B cell (primary cell): ENCODE data around the gene AP3M1. TPM values are rescaled to one million over a fixed set of nuclear protein-coding genes. Genes with fewer than 3 reads are reported as not detected.

ENCODE experiments used
- ATAC-seq: fragments of 200-7000 bp; cut with Tn5 transposase; one replicate; pipeline ENCODE4 v1.10.0; 2021; ENCODE audit warnings: low read depth, mild to moderate bottlenecking, moderate number of reproducible peaks, moderate library complexity
- CTCF ChIA-PET: fragments of 350-600 bp; sonication (Branson Sonifier 250); formaldehyde crosslinking; loops from one replicate; lab custom pipeline; 2021; ENCODE audit warnings: antibody characterized with exemption, inconsistent platforms; lab: Charles Lee
- POLR2A ChIA-PET: fragments of 350-600 bp; sonication (Branson Sonifier 250); formaldehyde crosslinking; loops from one replicate; lab custom pipeline; 2021; ENCODE audit warnings: antibody characterized with exemption; lab: Charles Lee
- DNase-seq: peaks from one replicate; pipeline ENCODE4 v3.0.0; 2013
- H2AFZ ChIP-seq: 2 replicates; pipeline ENCODE4 v1.6.1; 2012; ENCODE audit warnings: mild to moderate bottlenecking, low read depth, low read length; ENCODE audit not compliant: insufficient read depth, poor library complexity, severe bottlenecking
- H3K27ac ChIP-seq, 2 donors: 1 replicate in 1 of 2; 2 replicates in 1 of 2; pipeline ENCODE4 v1.5.1; 2012 to 2013; ENCODE audit warnings: low read length in 2 of 2, mild to moderate bottlenecking in 2 of 2, moderate library complexity in 1 of 2
- H3K27me3 ChIP-seq, 4 experiments: fragments of 200-600 bp in 1 of 4; sonication (generic) in 1 of 4; replicated peaks in 1 of 4; 1 replicate in 2 of 4; 2 replicates in 2 of 4; pipeline versions ENCODE4 v1.6.1 to v1.7.0; 2013 to 2016; ENCODE audit warnings: low read length in 3 of 4, mild to moderate bottlenecking in 2 of 4, mixed read lengths in 1 of 4, moderate library complexity in 1 of 4; ENCODE audit not compliant: insufficient read depth in 4 of 4, control insufficient read depth in 3 of 4; ENCODE audit errors: control extremely low read depth in 1 of 4
- H3K36me3 ChIP-seq, 2 experiments: replicated peaks in 1 of 2; 1 replicate in 1 of 2; 2 replicates in 1 of 2; pipeline versions ENCODE4 v1.6.1 to v1.7.1; 2013; ENCODE audit warnings: low read length in 1 of 2; ENCODE audit not compliant: insufficient read depth in 2 of 2, control insufficient read depth in 1 of 2; ENCODE audit errors: control extremely low read depth in 1 of 2, extremely low read depth in 1 of 2
- H3K4me1 ChIP-seq, 2 donors: fragments of 200-600 bp in 1 of 2; sonication (generic) in 1 of 2; 1 replicate in 1 of 2; 2 replicates in 1 of 2; pipeline versions ENCODE4 v1.5.1 to v1.6.1; 2013 to 2017; ENCODE audit warnings: low read length in 2 of 2; ENCODE audit not compliant: control insufficient read depth in 2 of 2, insufficient read depth in 2 of 2
- H3K4me2 ChIP-seq: replicated peaks from 2 replicates; pipeline ENCODE3; 2012; ENCODE audit warnings: mild to moderate bottlenecking, low read depth, low read length; ENCODE audit not compliant: poor library complexity, severe bottlenecking
- H3K4me3 ChIP-seq, 5 experiments: fragments of 200-600 bp in 1 of 5; sonication (generic) in 1 of 5; 1 replicate in 3 of 5; 2 replicates in 2 of 5; pipeline versions ENCODE4 v1.5.1 to v1.7.0; 2011 to 2016; ENCODE audit warnings: low read length in 4 of 5, mild to moderate bottlenecking in 4 of 5, low read depth in 2 of 5, control low read depth in 1 of 5, moderate library complexity in 1 of 5; ENCODE audit not compliant: insufficient read depth in 1 of 5; ENCODE audit errors: control extremely low read depth in 1 of 5, extremely low read depth in 1 of 5
- H3K79me2 ChIP-seq: fragments of 200-600 bp; sonication (generic); one replicate; pipeline ENCODE4 v1.6.0; 2016; ENCODE audit warnings: low read length; ENCODE audit not compliant: control insufficient read depth, insufficient read depth
- H3K9ac ChIP-seq: fragments of 200-600 bp; sonication (generic); 2 replicates; pipeline ENCODE4 v1.6.1; 2017; ENCODE audit warnings: mild to moderate bottlenecking, low read length, moderate library complexity
- H3K9me3 ChIP-seq, 3 donors: one replicate each; pipeline versions ENCODE4 v1.6.1 to v1.7.1; 2013; ENCODE audit warnings: low read length in 2 of 3; ENCODE audit not compliant: control insufficient read depth in 2 of 3, insufficient read depth in 1 of 3; ENCODE audit errors: control extremely low read depth in 1 of 3
- H4K20me1 ChIP-seq: 2 replicates; pipeline ENCODE4 v1.6.0; 2012; ENCODE audit warnings: mild to moderate bottlenecking, low read length; ENCODE audit not compliant: insufficient read depth, control insufficient read depth, poor library complexity, severe bottlenecking
- H3K27ac Mint-ChIP-seq: one replicate; pipeline ENCODE4 v1.8.0; 2021; ENCODE audit warnings: mixed read lengths
- H3K27me3 Mint-ChIP-seq: one replicate; pipeline ENCODE4 v1.8.0; 2021; ENCODE audit warnings: mixed read lengths
- H3K4me1 Mint-ChIP-seq: one replicate; pipeline ENCODE4 v1.8.0; 2021; ENCODE audit warnings: mixed read lengths
- H3K4me3 Mint-ChIP-seq: one replicate; pipeline ENCODE4 v1.8.0; 2021; ENCODE audit warnings: mixed read lengths
- H3K9me3 Mint-ChIP-seq: one replicate; pipeline ENCODE4 v1.8.0; 2022; ENCODE audit warnings: mixed read lengths; ENCODE audit not compliant: insufficient read depth
- CTCF ChIP-seq: fragments of 200-600 bp; IDR thresholded peaks from one replicate; pipeline ENCODE4 v1.8.0; 2022; ENCODE audit warnings: antibody characterized with exemption, mild to moderate bottlenecking
- EZH2 ChIP-seq: IDR thresholded peaks from 2 replicates; pipeline ENCODE4 v1.6.1; 2012; ENCODE audit warnings: borderline replicate concordance, low read depth, mild to moderate bottlenecking, moderate library complexity, low read length; ENCODE audit not compliant: insufficient read depth, poor library complexity, severe bottlenecking
- WGBS: methylation state at CpG from one replicate; pipeline ENCODE4 v1.1.5; 2013; ENCODE audit warnings: missing lambda C conversion rate; ENCODE audit not compliant: insufficient coverage; 5-methylcytosine and 5-hydroxymethylcytosine counted together
- intact Hi-C: fragments of 100-400 bp; cut with micrococcal nuclease; formaldehyde crosslinking; loops from one replicate; pipeline ENCODE4 v1.10.0; 2022
- polyA plus RNA-seq: library from polyadenylated mRNA; depleted of rRNA; stranded (reverse); fragments of >200 nt; gene quantifications from 2 replicates; pipeline ENCODE4 v1.2.3, GENCODE V29; 2012
- total RNA-seq, 2 donors: library from RNA; stranded (reverse); fragments of 120-200 nt in 1 of 2; gene quantifications; 1 replicate in 1 of 2; 2 replicates in 1 of 2; pipeline versions ENCODE4 v1.2.3 to v1.2.4, GENCODE V29; 2013 to 2022

AP3M1 gene
- total and polyA plus RNA-seq, 2 donors (not counting 1 experiment from before 2014, with no cell fraction given) = 21.6 to 50.4 TPM

- Histone ChIP-seq H3K9ac (no peak overlapping the region), H3K79me2 (no peaks in the 10 kb centered on the region), H3K27me3 (no peaks in the 10 kb centered on the region), H3K36me3 (peaks cover 14 to 86% of the 10 kb centered on the region in 2 experiments), H2AFZ (no peak overlapping the region), H4K20me1 (no peaks in the 10 kb centered on the region), H3K4me2 (no peak overlapping the region), H3K9me3 (no peaks in the 10 kb centered on the region), H3K4me1 (no peaks in the 10 kb centered on the region), H3K27ac (no peak overlapping the region), H3K4me3 (no peak overlapping the region)
- no peak for ATAC-seq
- Mint-ChIP-seq H3K4me3 (no peak overlapping the region), H3K9me3 (no peaks in the 10 kb centered on the region), H3K27ac (peak overlapping the region; percentile 29), H3K27me3 (no peaks in the 10 kb centered on the region), H3K4me1 (no peaks in the 10 kb centered on the region)
- intact Hi-C loops = no loop called here
- TF ChIP-seq EZH2 (no peak), CTCF (no peak)
- POLR2A ChIA-PET = no interaction called here
- CTCF ChIA-PET = interaction anchor here (0.6 to 2.2 kb wide), 5 partner anchors 29 to 302 kb away, joined by 3 to 10 read pairs (median 5); partner anchors contain the start of genes ADK and AP3M1
- WGBS = 94% methylated on average over 2 of the region's 3 CpGs
- no peak for DNase-seq
These were observed 28.6 kb downstream of the AP3M1 start for GRCh38 chr10:74122060-74122459.

GRCh38 chr10:74121368-74121767, 29.3 kb downstream of the AP3M1 start:
- Mint-ChIP-seq H3K4me3 (no peak overlapping the region), H3K4me1 (no peaks in the 10 kb centered on the region), H3K27me3 (no peaks in the 10 kb centered on the region), H3K9me3 (no peaks in the 10 kb centered on the region), H3K27ac (no peak overlapping the region)
- Histone ChIP-seq H3K36me3 (peaks cover 14 to 83% of the 10 kb centered on the region in 2 experiments), H3K4me2 (no peak overlapping the region), H3K79me2 (no peaks in the 10 kb centered on the region), H3K4me1 (no peaks in the 10 kb centered on the region), H3K9ac (no peak overlapping the region), H3K4me3 (no peak overlapping the region), H3K27me3 (no peaks in the 10 kb centered on the region), H3K27ac (no peak overlapping the region), H3K9me3 (no peaks in the 10 kb centered on the region), H4K20me1 (no peaks in the 10 kb centered on the region), H2AFZ (no peak overlapping the region)
- ATAC-seq (no peak), DNase-seq (no peak)
- ChIA-PET CTCF (interaction anchor here (0.6 to 2.2 kb wide), 4 partner anchors 30 to 301 kb away, joined by 3 to 6 read pairs (median 4); partner anchors contain the start of genes ADK and AP3M1), POLR2A (interaction anchor here (0.6 kb wide), 1 partner anchor 310 kb away, joined by 3 read pairs; no protein-coding TSS in a partner anchor)
- intact Hi-C loops = no loop called here
- WGBS = no CpG with 5 or more reads among the region's 1 CpG
- no peak for TF ChIP-seq EZH2
- no peak for TF ChIP-seq CTCF
